Left renal cortex interstitium (tissue), 4 donors: ENCODE results near the gene ACBD5. TPM values are rescaled to one million over a fixed set of nuclear protein-coding genes. Genes with fewer than 3 reads are reported as not detected.

Experiments used
- DNase-seq, 4 donors: peaks; one replicate each; pipeline ENCODE4 v3.0.0-alpha.2; 2013; ENCODE audit warnings: low read depth in 4 of 4, low spot score in 2 of 4, missing footprints in 1 of 4
- polyA plus RNA-seq, 4 donors: library from polyadenylated mRNA; unstranded; fragments of 120-200 nt; gene quantifications; one replicate each; pipeline ENCODE4 v1.2.1, GENCODE V29; 2013; ENCODE audit not compliant: insufficient read length in 4 of 4

The ACBD5 gene
- polyA plus RNA-seq, 4 donors: 33.7 to 38.7 (median 36.4) TPM

DNA sequence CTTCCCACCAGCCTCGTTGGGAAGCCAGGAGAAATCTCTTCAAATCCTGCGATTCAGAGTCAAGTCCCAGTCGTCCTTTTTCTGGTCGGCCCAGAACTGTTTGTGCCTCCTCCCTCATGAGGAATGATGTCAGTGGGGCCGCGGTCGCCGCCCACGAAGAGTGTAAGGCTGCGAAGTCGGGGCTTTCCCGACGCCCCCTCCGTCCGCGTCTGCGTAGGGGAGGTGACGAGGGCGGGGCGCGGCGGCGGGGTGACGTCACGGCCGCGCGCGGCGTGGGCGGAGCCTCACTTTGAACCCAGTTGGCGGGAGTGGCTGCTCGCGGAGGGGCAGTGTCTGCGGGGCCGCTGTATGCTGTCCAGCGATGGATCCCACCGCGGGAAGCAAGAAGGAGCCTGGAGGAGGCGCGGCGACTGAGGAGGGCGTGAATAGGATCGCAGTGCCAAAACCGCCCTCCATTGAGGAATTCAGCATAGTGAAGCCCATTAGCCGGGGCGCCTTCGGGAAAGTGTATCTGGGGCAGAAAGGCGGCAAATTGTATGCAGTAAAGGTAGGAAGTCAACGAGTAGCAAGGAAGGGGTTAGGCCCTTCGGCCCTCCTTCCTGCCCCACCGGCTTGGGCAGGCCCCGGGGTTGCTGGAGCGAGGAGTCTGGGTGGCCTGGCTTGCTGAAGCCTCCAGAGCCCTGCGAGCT is 85.4 kb downstream of the ACBD5 start, which contains the start of gene MASTL:
Gene MASTL (plus strand): TSS at position 287 of the 689 bp plus-strand sequence. CDS start 75 bp downstream, at position 362.
- peak; percentile 78 to 87 (median 84) for DNase-seq

DNA sequence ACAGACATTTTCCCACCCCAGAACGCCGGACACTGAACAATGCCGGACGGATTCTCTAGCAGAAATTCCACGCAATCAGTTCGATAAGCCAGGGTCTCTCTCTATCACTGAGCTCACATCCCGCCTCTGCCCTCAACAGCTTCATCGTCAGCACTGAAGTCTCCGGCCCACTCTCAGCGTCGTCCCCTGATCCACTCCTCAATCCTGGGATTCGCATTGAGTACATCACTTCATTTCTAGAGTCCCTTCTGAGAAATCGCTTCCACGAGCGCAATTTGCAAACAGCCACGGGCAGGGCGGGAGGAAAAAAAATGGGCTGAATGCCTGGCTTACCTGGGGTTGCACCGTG is 86.8 kb downstream of the ACBD5 start:
- DNase-seq: peak; percentile 23 to 67 (median 39)

DNA sequence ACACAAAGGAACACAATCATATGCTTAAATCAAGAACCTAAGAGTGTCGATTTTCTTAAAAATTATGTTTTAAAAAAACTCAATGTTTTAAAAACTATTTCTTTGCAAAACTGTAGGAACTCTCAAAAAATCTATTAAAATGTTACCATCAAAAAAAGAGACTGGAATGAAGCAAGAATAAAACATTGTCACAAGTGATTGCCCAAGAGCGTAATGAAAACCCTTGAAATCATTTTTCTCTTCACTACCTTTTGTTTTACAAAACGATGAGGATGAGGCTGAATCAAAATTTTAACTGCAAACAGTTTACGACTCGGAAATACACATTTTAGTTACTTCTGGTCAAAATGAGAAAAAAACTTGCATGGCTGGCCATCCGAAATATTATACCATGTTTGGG is 87.3 kb downstream of the ACBD5 start:
- no peak for DNase-seq

DNA sequence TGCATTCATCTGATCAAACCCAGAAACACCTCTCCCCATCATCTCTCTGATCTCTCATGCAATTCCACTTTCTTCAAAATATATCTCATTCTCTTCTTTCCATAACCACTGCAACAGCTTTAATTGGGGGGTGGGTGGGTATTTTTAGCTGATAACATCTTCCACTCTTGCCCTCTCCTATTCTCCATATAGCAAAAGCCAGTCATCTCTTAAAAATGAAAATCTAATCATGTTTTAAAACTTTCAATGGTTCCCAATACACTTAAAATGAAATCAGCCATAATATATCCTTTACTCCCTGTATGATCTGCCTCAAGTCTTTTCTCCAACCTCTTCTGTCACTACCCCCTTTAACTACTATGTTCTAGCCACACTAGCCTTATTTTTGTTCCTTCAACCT is 87.9 kb downstream of the ACBD5 start:
- no peak for DNase-seq

DNA sequence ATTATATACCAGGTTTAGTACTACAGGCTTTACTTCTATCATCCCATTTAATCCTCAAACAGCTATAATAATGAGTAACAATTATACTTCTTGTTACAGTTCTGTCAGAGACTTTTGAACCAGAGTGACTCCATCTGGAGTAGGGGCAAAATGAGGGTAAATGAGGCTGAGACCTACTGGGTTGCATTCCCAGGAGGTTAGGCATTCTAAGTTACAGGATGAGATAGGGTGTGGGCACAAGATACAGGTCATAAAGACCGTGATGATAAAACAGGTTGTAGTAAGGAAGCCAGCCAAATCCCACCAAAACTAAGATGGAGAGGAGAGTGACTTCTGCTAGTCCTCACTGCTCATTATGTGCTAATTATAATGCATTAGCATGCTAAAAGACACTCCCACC is 90.3 kb downstream of the ACBD5 start:
- DNase-seq: no peak

DNA sequence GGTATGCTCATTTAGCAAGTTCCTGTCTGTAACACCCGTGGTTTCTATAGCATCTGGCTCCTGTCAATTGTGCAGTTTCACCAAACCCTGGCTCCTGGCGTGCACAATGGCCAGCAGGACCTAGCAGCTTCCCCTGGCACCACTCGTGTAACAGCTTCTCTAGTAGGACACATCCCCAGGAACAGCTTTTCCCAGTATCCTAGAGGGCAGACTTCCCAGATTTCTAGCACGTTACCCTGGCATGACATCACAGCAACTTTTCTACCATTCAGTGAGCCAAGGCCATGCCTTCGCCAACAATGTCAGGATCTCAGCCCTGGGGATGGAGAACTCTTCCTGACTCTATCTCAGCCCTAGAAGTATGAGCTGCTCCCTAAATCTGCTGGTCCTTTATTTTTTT is 92.9 kb downstream of the ACBD5 start:
- DNase-seq: no peak

DNA sequence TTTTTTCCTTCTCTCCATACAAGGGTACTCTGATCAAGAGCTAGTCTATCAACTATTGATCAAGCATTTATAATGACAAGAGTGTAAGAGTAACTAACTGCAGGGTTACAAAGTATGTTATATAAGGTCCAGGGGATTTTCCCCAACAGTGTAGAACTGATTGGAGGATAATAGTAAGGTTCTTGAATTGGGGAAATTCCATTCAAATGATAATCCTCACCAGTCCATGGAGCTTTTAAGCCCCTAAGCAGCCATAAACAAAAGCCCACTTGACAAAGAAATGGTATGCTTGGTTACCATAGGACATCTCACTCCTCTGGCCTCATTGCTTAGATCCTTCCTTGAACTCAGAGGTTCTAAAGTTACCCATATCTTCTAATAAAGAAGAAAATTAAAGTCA is 94.7 kb downstream of the ACBD5 start:
- no peak for DNase-seq

Other genes starting within 250 kb of the ACBD5 start
- 10 to 100 TPM; 11.8 to 21.0 (median 14.7) TPM for gene ANKRD26, start 140.3 kb downstream of the ACBD5 start, polyA plus RNA-seq
- 100 to 1,000 TPM; 106 to 121 (median 116) TPM for gene YME1L1, start 86.4 kb downstream of the ACBD5 start, polyA plus RNA-seq
- gene MASTL, start 85.4 kb downstream of the ACBD5 start, polyA plus RNA-seq: 10 to 100 TPM; 10.1 to 15.5 (median 14.3) TPM